Measurements from ENCODE around the gene PCSK4.
"Not testable (repeated sequence)": the region's sequence is repeated elsewhere in the genome, so short reads cannot be mapped to it uniquely, and the experiment has no call there.

GRCh38 chr19:1530856-1531255, 40.7 kb upstream of the PCSK4 start:
- TF ChIP-seq CTCF, POLR2A (IDR thresholded peaks at IDR 0.05): not testable (repeated sequence)

All from tibial nerve (tissue), 3 donors.